GM12872 (cell line): ENCODE results near the gene ITPRID2.

Experiments
- CTCF ChIP-seq: IDR thresholded peaks from 3 replicates; pipeline ENCODE4 v1.5.1; 2011; ENCODE audit warnings: low read depth, mild to moderate bottlenecking, low read length, moderate library complexity; ENCODE audit not compliant: insufficient read depth

ITPRID2 gene

GRCh38 chr2:181944914-181945291 is 53.4 kb downstream of the ITPRID2 start:
- TF ChIP-seq CTCF: no peak

GRCh38 chr2:181946444-181947127 is 55.1 kb downstream of the ITPRID2 start:
- TF ChIP-seq CTCF: no peak

- no peak for TF ChIP-seq CTCF
Measured at GRCh38 chr2:181947273-181947672, 55.7 kb downstream of the ITPRID2 start.

DNA sequence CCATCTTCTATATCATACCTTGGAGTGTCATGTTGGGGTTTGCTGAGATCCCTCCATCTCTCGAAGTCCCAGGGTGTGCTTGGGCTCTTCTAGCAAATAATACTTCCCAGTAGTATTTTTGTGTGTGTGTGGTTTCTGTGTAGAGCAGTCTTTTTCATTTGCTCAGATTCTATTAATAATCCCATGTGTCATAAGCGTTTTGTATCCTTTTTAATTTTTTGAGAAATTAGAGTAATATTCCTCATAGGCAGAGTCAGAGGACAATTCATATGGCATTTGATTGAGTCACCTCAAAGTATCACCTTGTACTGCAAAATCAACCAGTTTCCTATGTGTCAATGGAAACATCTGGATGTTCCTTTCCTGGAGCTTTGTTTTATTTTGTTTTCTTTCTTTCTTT is 56.7 kb downstream of the ITPRID2 start:
- TF ChIP-seq CTCF: no peak

DNA sequence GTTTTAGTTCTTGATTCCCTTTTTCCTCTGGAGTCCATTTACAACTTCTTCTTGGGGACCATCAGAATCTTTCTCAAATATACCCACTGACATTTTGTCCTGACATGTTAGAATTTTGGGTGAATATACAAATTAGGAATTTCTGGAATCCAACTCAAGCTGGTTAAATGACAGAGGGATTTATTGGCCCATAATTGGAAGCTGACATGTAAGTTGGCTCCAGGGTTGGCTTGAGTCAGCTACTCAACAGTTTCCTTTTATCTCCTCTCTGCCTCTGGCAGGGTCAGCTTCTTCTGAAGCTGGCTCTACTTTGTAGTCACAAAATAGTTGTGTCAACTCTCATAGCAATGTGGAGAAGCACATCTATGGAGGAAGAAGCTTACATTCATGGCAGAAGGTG is 57.5 kb downstream of the ITPRID2 start:
- no peak for TF ChIP-seq CTCF

DNA sequence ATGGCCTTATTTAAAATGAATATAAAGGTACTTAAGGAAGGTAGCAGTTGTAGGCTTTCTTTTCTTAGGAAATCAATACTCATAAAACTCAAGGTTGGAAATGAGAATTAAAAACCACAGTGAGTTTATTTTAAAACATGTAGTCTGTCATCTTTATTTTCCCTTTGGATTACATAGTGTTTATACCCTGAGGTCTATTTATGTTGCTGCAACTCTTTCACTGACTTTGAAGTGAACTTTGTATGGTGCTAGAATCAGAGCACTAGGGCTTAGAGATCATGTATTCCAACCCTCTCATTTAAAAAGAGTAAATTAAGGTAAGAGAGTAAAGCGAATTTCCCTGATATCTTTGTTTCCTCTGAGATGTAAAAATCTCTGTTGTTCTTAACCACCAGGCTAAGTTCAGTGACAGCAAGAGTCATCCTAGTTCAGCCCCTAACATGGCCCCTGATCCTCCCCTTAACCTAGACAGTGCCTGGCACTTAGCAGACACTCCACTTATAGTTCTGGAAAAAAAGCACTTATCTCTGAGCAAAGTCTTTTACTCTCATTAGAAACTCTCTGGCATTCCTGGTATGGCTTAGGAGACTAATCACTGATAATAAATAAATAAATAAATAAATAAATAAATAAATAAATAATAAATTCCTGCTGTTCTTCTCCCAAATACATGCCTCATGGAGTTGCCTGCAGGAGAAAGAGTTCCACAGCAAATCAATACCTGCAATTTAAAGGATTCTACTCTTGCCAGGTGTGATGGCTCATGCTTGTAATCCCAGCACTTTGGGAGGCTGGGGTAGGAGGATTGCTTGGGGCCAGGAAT is 61.1 kb downstream of the ITPRID2 start:
- no peak for TF ChIP-seq CTCF

GRCh38 chr2:181953881-181954537 is 62.5 kb downstream of the ITPRID2 start:
- TF ChIP-seq CTCF: peak; percentile 77
